DOHH2 (cell line): ENCODE data around the gene KISS1R.

ENCODE experiments used
- H3F3A ChIP-seq: fragments of 200-600 bp; sonication (generic), shearing (Covaris generic); 2 replicates; pipeline ENCODE4 v1.6.0; 2016; ENCODE audit warnings: antibody characterized with exemption, mild to moderate bottlenecking; ENCODE audit not compliant: control insufficient read depth, insufficient read depth
- H3K27ac ChIP-seq: fragments of 200-600 bp; sonication (generic); 2 replicates; pipeline ENCODE4 v1.5.1; 2014; ENCODE audit warnings: low read depth, mild to moderate bottlenecking, low read length, moderate library complexity
- H3K27me3 ChIP-seq: fragments of 200-600 bp; sonication (generic); 2 replicates; pipeline ENCODE4 v1.6.1; 2014; ENCODE audit warnings: mild to moderate bottlenecking, low read length, mixed read lengths; ENCODE audit not compliant: control insufficient read depth
- H3K36me3 ChIP-seq: fragments of 200-600 bp; sonication (generic); 2 replicates; pipeline ENCODE4 v1.6.1; 2014; ENCODE audit warnings: mild to moderate bottlenecking, low read length, moderate library complexity, mixed read lengths; ENCODE audit not compliant: control insufficient read depth
- H3K4me1 ChIP-seq: fragments of 200-600 bp; sonication (generic); 2 replicates; pipeline ENCODE4 v1.6.1; 2014; ENCODE audit warnings: mild to moderate bottlenecking, low read length, mixed read lengths; ENCODE audit not compliant: control insufficient read depth
- H3K4me2 ChIP-seq: fragments of 200-600 bp; sonication (generic); 2 replicates; pipeline ENCODE4 v1.6.0; 2014; ENCODE audit warnings: mild to moderate bottlenecking, low read length, moderate library complexity
- H3K4me3 ChIP-seq: fragments of 200-600 bp; sonication (generic); 2 replicates; pipeline ENCODE4 v1.5.1; 2014; ENCODE audit warnings: mild to moderate bottlenecking, low read length, mixed read lengths
- H3K79me2 ChIP-seq: fragments of 200-600 bp; sonication (generic); 2 replicates; pipeline ENCODE4 v1.6.1; 2014; ENCODE audit warnings: mild to moderate bottlenecking, low read length, mixed read lengths; ENCODE audit not compliant: control insufficient read depth
- H3K9me2 ChIP-seq: fragments of 200-600 bp; sonication (generic); replicated peaks from 2 replicates; pipeline ENCODE4 v1.6.1; 2014; ENCODE audit warnings: mild to moderate bottlenecking, low read length, mixed read lengths; ENCODE audit not compliant: control insufficient read depth
- H3K9me3 ChIP-seq: fragments of 200-600 bp; sonication (generic); 2 replicates; pipeline ENCODE4 v1.6.1; 2014; ENCODE audit warnings: antibody characterized with exemption, low read length, mixed read lengths; ENCODE audit not compliant: control insufficient read depth, insufficient read depth
- H4K20me1 ChIP-seq: fragments of 200-600 bp; sonication (generic); 2 replicates; pipeline ENCODE4 v1.6.0; 2014; ENCODE audit warnings: low read depth, mild to moderate bottlenecking, antibody characterized with exemption, low read length, moderate library complexity; ENCODE audit not compliant: control insufficient read depth, insufficient read depth
- EZH2phosphoT487 ChIP-seq: fragments of 200-600 bp; sonication (generic); IDR thresholded peaks from 2 replicates; pipeline ENCODE4 v1.6.1; 2017; ENCODE audit warnings: borderline replicate concordance, mild to moderate bottlenecking, antibody characterized with exemption, low read length, moderate library complexity, mixed read lengths
- TF ChIP-seq, protein P1 (sequence below): fragments of 200-600 bp; sonication (generic); IDR thresholded peaks from one replicate; pipeline ENCODE4 v1.5.1; 2014; ENCODE audit warnings: antibody characterized with exemption, mild to moderate bottlenecking, low read depth, low read length; ENCODE audit not compliant: poor library complexity, severe bottlenecking

Gene KISS1R

DNA sequence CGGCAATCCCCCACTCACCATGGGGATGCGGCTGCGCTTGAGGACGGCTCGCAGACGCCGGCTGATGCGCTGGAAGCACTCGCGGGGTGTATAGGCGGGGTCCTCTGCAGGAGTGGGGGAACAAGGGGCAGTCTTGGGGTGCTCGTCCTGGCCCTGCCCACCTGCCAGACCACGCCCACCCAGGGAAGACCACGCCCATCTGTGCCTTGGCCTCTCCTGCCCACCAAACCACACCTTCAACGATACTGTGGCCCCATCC lies 17.2 kb upstream of the KISS1R start:
- no peaks in the 10 kb centered on the region for H3K9me3 ChIP-seq
- H3K4me2 ChIP-seq, result no peak overlapping the region
- TF ChIP-seq, protein P1, sequence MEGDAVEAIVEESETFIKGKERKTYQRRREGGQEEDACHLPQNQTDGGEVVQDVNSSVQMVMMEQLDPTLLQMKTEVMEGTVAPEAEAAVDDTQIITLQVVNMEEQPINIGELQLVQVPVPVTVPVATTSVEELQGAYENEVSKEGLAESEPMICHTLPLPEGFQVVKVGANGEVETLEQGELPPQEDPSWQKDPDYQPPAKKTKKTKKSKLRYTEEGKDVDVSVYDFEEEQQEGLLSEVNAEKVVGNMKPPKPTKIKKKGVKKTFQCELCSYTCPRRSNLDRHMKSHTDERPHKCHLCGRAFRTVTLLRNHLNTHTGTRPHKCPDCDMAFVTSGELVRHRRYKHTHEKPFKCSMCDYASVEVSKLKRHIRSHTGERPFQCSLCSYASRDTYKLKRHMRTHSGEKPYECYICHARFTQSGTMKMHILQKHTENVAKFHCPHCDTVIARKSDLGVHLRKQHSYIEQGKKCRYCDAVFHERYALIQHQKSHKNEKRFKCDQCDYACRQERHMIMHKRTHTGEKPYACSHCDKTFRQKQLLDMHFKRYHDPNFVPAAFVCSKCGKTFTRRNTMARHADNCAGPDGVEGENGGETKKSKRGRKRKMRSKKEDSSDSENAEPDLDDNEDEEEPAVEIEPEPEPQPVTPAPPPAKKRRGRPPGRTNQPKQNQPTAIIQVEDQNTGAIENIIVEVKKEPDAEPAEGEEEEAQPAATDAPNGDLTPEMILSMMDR, result no peak
- no peak for TF ChIP-seq EZH2phosphoT487
- peaks cover 25% of the 10 kb centered on the region for H3K4me1 ChIP-seq
- H3K79me2 ChIP-seq, result peaks cover 8% of the 10 kb centered on the region; the same call in 1 of the 2 replicates
- H3F3A ChIP-seq, result peaks cover 6% of the 10 kb centered on the region
- H3K4me3 ChIP-seq, result no peak overlapping the region
- H3K27ac ChIP-seq, result no peak overlapping the region
- peaks cover 9% of the 10 kb centered on the region; the same call in 1 of the 2 replicates for H3K36me3 ChIP-seq
- no peaks in the 10 kb centered on the region for H3K9me2 ChIP-seq
- H4K20me1 ChIP-seq, result peaks cover 8% of the 10 kb centered on the region; the same call in 1 of the 2 replicates
- no peaks in the 10 kb centered on the region for H3K27me3 ChIP-seq

DNA sequence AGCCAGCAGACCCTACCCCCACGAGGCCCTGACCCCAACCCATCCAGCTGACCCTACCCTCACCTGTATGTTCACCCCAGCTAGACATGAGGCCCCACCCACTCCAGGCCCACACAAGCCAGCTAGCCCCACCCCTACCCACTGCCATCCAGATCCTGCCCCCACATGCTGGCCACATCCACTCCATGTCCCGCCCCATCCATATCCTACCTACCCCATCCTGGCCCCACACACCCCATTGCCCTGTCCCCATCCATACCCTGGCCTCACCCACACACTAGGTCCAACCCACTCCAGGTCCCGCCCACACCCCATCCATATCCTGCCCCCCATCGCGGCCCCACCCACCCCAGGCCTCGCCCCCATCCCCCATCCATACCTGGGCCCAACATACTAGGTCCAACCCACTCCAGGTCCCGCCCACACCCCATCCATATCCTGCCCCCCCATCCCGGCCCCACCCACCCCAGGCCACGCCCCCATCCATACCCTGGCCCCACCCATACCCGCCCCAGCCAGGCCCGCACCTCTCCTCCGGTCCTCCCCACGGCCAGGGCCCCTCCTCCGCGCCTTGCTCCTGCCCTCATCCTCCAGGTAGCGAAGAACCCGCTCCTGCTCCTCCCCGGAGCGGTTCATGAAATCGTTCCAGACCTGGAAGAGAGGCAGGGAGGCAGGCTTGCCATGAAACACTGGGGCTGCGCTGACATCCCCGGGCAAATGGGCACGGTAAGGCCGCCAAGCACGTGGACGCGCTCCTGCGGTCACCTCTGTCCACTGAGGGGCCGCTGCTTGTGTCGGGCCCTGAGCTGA lies 16.6 kb upstream of the KISS1R start:
- H3K9me2 ChIP-seq, result no peaks in the 10 kb centered on the region
- peaks cover 8% of the 10 kb centered on the region; the same call in 1 of the 2 replicates for H3K79me2 ChIP-seq
- peaks cover 9% of the 10 kb centered on the region; the same call in 1 of the 2 replicates for H3K36me3 ChIP-seq
- no peak overlapping the region for H3K4me3 ChIP-seq
- TF ChIP-seq, protein P1, result no peak
- TF ChIP-seq EZH2phosphoT487, result no peak
- peaks cover 26% of the 10 kb centered on the region for H3K4me1 ChIP-seq
- no peak overlapping the region for H3K27ac ChIP-seq
- no peak overlapping the region for H3K4me2 ChIP-seq
- no peaks in the 10 kb centered on the region for H3K9me3 ChIP-seq
- H4K20me1 ChIP-seq, result peaks cover 8% of the 10 kb centered on the region; the same call in 1 of the 2 replicates
- no peaks in the 10 kb centered on the region for H3K27me3 ChIP-seq
- H3F3A ChIP-seq, result peaks cover 6% of the 10 kb centered on the region

DNA sequence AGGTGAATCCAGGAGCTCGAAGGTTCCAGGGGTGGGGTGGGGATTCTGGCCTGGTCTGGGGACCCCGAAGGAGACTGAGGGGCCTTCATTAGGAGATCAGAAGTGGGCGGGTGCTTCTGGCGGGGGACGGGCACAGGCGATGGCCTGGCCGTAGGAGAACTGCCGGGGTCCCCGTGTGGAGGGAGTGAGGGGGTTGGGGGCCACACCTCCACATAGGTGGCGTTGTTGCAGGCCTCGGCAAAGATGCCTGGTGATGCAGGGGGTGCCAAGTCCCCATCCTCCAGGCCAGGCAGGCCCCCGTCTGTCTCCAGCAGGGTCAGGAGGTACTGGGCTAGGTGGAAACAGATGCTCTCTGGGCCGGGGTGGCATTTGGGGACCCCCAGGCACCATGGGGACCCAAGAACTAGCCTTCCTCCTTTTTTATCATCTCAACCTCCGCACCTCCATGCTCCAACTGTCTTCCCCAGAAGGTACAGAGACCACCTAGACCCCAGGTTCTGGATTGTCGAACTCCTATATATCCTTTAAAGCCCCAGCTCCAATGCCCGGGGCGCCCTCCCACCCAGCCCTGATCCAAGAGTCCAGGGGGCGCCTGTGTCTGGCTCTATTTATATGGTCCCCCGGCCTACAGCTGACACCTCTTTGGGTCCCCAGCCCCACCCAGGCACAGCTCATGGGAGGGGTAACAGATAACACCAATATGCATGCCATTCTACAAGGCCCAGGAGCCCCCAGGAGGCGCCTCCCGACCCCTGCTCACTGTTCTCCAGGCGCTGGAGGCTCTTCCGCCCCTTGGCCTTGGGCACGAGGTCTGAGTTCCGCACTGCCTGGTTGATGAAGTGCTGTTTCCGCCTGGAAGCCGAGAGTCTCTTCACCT lies 15.7 kb upstream of the KISS1R start:
- Histone ChIP-seq H3K79me2 (peaks cover 8% of the 10 kb centered on the region; the same call in 1 of the 2 replicates), H3K4me2 (no peak overlapping the region), H3K4me1 (peaks cover 36% of the 10 kb centered on the region), H3K9me2 (no peaks in the 10 kb centered on the region), H3K36me3 (peaks cover 9% of the 10 kb centered on the region; the same call in 1 of the 2 replicates), H4K20me1 (peaks cover 8% of the 10 kb centered on the region; the same call in 1 of the 2 replicates), H3K9me3 (no peaks in the 10 kb centered on the region), H3K4me3 (no peak overlapping the region), H3K27me3 (no peaks in the 10 kb centered on the region), H3K27ac (no peak overlapping the region), H3F3A (peaks cover 14% of the 10 kb centered on the region)
- TF ChIP-seq, protein P1, result no peak
- no peak for TF ChIP-seq EZH2phosphoT487
